HL-60 (cell line): ENCODE data around the gene TBCD.

Source experiments
- DNase-seq, 2 experiments: peaks; one replicate each; pipeline ENCODE4 v3.0.0-alpha.2; 2010 to 2020; ENCODE audit warnings: low read depth in 1 of 2, low spot score in 1 of 2
- H3K27ac ChIP-seq: fragments of 250-450 bp; sonication (Bioruptor Pico); replicated peaks from 2 replicates; pipeline ENCODE4 v1.5.1; 2020; ENCODE audit warnings: mild to moderate bottlenecking, moderate library complexity
- H3K27me3 ChIP-seq: fragments of 250-450 bp; sonication (Bioruptor Pico); 2 replicates; pipeline ENCODE4 v1.5.1; 2021; ENCODE audit warnings: mild to moderate bottlenecking, moderate library complexity; ENCODE audit not compliant: insufficient read depth, poor library complexity, severe bottlenecking
- H3K4me3 ChIP-seq: replicated peaks from 2 replicates; pipeline ENCODE4 v1.5.1; 2011; ENCODE audit warnings: mild to moderate bottlenecking, control low read depth, low read length; ENCODE audit not compliant: insufficient read depth
- CTCF ChIP-seq: IDR thresholded peaks from one replicate; pipeline ENCODE4 v1.5.1; 2011; ENCODE audit warnings: low read length, control low read depth, inconsistent platforms; ENCODE audit not compliant: insufficient read depth
- GABPA ChIP-seq: IDR thresholded peaks from 2 replicates; pipeline ENCODE4 v1.6.1; 2012; ENCODE audit warnings: low read depth
- POLR2AphosphoS5 ChIP-seq: IDR thresholded peaks from 2 replicates; pipeline ENCODE4 v1.6.1; 2012; ENCODE audit warnings: low read depth
- REST ChIP-seq: IDR thresholded peaks from 2 replicates; pipeline ENCODE4 v1.6.1; 2012; ENCODE audit warnings: low read depth; ENCODE audit not compliant: insufficient replicate concordance
- SPI1 ChIP-seq: IDR thresholded peaks from 2 replicates; pipeline ENCODE4 v1.6.1; 2012; ENCODE audit warnings: low read depth, mild to moderate bottlenecking, borderline replicate concordance

The TBCD gene

GRCh38 chr17:82925336-82925735 is 173.5 kb downstream of the TBCD start:
- no peak for DNase-seq
- no peak for TF ChIP-seq POLR2AphosphoS5
- no peak for TF ChIP-seq CTCF
- H3K27me3 ChIP-seq = no peaks in the 10 kb centered on the region
- H3K27ac ChIP-seq = no peak overlapping the region
- H3K4me3 ChIP-seq = no peak overlapping the region

- H3K27me3 ChIP-seq = no peaks in the 10 kb centered on the region
- H3K27ac ChIP-seq = no peak overlapping the region
- no peak for DNase-seq
- TF ChIP-seq POLR2AphosphoS5 = no peak
- no peak for TF ChIP-seq GABPA
- TF ChIP-seq CTCF = no peak
- TF ChIP-seq REST = no peak
- TF ChIP-seq SPI1 = no peak
- H3K4me3 ChIP-seq = no peak overlapping the region
These were observed 174.2 kb downstream of the TBCD start for GRCh38 chr17:82926081-82926480.

- Histone ChIP-seq H3K4me3 (no peak overlapping the region), H3K27ac (no peak overlapping the region)
- TF ChIP-seq CTCF = no peak
These were observed 174.9 kb downstream of the TBCD start for GRCh38 chr17:82926716-82927115.

GRCh38 chr17:82927311-82927660 is 175.4 kb downstream of the TBCD start:
- Histone ChIP-seq H3K27me3 (no peaks in the 10 kb centered on the region), H3K4me3 (no peak overlapping the region), H3K27ac (no peak overlapping the region)
- DNase-seq = no peak
- no peak for TF ChIP-seq CTCF
- TF ChIP-seq SPI1 = no peak
- no peak for TF ChIP-seq POLR2AphosphoS5
- TF ChIP-seq GABPA = no peak
- no peak for TF ChIP-seq REST

More at GRCh38 chr17:82926716-82927115, 174.9 kb downstream of the TBCD start:
- no peaks in the 10 kb centered on the region for H3K27me3 ChIP-seq
- no peak for DNase-seq
